Ishikawa (cell line): ENCODE data around the gene QSER1.

ENCODE experiments used
- CEBPB ChIP-seq: IDR thresholded peaks from 2 replicates; pipeline ENCODE4 v1.6.1; 2012
- CREB1 ChIP-seq: IDR thresholded peaks from 2 replicates; pipeline ENCODE4 v1.6.1; 2012; ENCODE audit warnings: low read depth
- EGR1 ChIP-seq: IDR thresholded peaks from 2 replicates; pipeline ENCODE4 v1.6.1; 2012
- EP300 ChIP-seq: IDR thresholded peaks from 2 replicates; pipeline ENCODE4 v1.6.1; 2012; ENCODE audit warnings: borderline replicate concordance
- FOXM1 ChIP-seq: IDR thresholded peaks from 2 replicates; pipeline ENCODE4 v1.6.1; 2012; ENCODE audit warnings: low read depth, borderline replicate concordance
- MAX ChIP-seq: IDR thresholded peaks from 2 replicates; pipeline ENCODE4 v1.6.1; 2012
- NFIC ChIP-seq: IDR thresholded peaks from 2 replicates; pipeline ENCODE4 v1.6.1; 2012
- RAD21 ChIP-seq: IDR thresholded peaks from 2 replicates; pipeline ENCODE4 v1.6.1; 2012; ENCODE audit warnings: low read depth
- REST ChIP-seq: IDR thresholded peaks from 2 replicates; pipeline ENCODE4 v1.6.1; 2012; ENCODE audit warnings: low read depth, mild to moderate bottlenecking
- TAF1 ChIP-seq: IDR thresholded peaks from 2 replicates; pipeline ENCODE4 v1.6.1; 2012; ENCODE audit warnings: low read depth, mild to moderate bottlenecking
- TCF12 ChIP-seq: IDR thresholded peaks from 2 replicates; pipeline ENCODE4 v1.6.1; 2012; ENCODE audit warnings: low read depth
- TEAD4 ChIP-seq: IDR thresholded peaks from 2 replicates; pipeline ENCODE4 v1.6.1; 2012
- USF1 ChIP-seq: IDR thresholded peaks from 2 replicates; pipeline ENCODE4 v1.6.1; 2012
- YY1 ChIP-seq: IDR thresholded peaks from 2 replicates; pipeline ENCODE4 v1.6.1; 2012; ENCODE audit warnings: low read depth
- ZBTB7A ChIP-seq: IDR thresholded peaks from 2 replicates; pipeline ENCODE4 v1.6.1; 2012; ENCODE audit warnings: low read depth

The QSER1 gene

GRCh38 chr11:32982626-32983025 is 90.0 kb downstream of the QSER1 start:
- TF ChIP-seq TEAD4: no peak
- TF ChIP-seq REST: no peak
- TF ChIP-seq TAF1: no peak
- no peak for TF ChIP-seq EP300
- no peak for TF ChIP-seq ZBTB7A
- no peak for TF ChIP-seq YY1
- no peak for TF ChIP-seq USF1
- no peak for TF ChIP-seq RAD21
- TF ChIP-seq TCF12: no peak
- no peak for TF ChIP-seq MAX
- TF ChIP-seq FOXM1: no peak
- TF ChIP-seq CEBPB: no peak
- TF ChIP-seq EGR1: no peak
- no peak for TF ChIP-seq CREB1

GRCh38 chr11:32983506-32983905 is 90.9 kb downstream of the QSER1 start:
- TF ChIP-seq RAD21: no peak
- no peak for TF ChIP-seq YY1
- no peak for TF ChIP-seq TAF1
- no peak for TF ChIP-seq ZBTB7A
- TF ChIP-seq USF1: no peak
- TF ChIP-seq EGR1: no peak
- no peak for TF ChIP-seq FOXM1
- no peak for TF ChIP-seq CEBPB
- no peak for TF ChIP-seq EP300
- TF ChIP-seq NFIC: no peak
- no peak for TF ChIP-seq CREB1
- TF ChIP-seq REST: no peak
- TF ChIP-seq TEAD4: no peak
- TF ChIP-seq MAX: no peak
- no peak for TF ChIP-seq TCF12

GRCh38 chr11:32985600-32985999 is 93.0 kb downstream of the QSER1 start:
- no peak for TF ChIP-seq RAD21
- no peak for TF ChIP-seq ZBTB7A
- no peak for TF ChIP-seq REST
- no peak for TF ChIP-seq EGR1
- no peak for TF ChIP-seq EP300
- no peak for TF ChIP-seq NFIC
- no peak for TF ChIP-seq TCF12
- no peak for TF ChIP-seq TEAD4
- no peak for TF ChIP-seq YY1

GRCh38 chr11:32987851-32988250 is 95.2 kb downstream of the QSER1 start:
- no peak for TF ChIP-seq EGR1
- no peak for TF ChIP-seq CREB1
- no peak for TF ChIP-seq FOXM1
- no peak for TF ChIP-seq RAD21
- TF ChIP-seq NFIC: no peak
- TF ChIP-seq TCF12: no peak
- TF ChIP-seq TEAD4: no peak
- TF ChIP-seq TAF1: no peak
- no peak for TF ChIP-seq ZBTB7A
- TF ChIP-seq EP300: no peak
- TF ChIP-seq USF1: no peak
- TF ChIP-seq CEBPB: no peak
- no peak for TF ChIP-seq YY1
- TF ChIP-seq REST: no peak
- TF ChIP-seq MAX: no peak
